PC-3 (cell line): Measurements from ENCODE around the gene SELENOI. TPM values are rescaled to one million over a fixed set of nuclear protein-coding genes. Genes with fewer than 3 reads are reported as not detected.

Source experiments
- ATAC-seq: fragments of 200-7000 bp; cut with Tn5 transposase; 2 replicates; pipeline ENCODE4 v1.9.1; 2020; ENCODE audit warnings: mild to moderate bottlenecking, moderate library complexity
- BruUV-seq: library from RNA; stranded (reverse); fragments of 400-500 nt; replicated peaks from 2 replicates; lab custom pipeline; 2021; lab: Mats Ljungman, UMichigan
- CTCF ChIA-PET: fragments of 300-600 bp; sonication (Branson Sonifier 250); formaldehyde crosslinking; loops from one replicate; lab custom pipeline; 2022; ENCODE audit warnings: antibody characterized with exemption; lab: Charles Lee
- POLR2A ChIA-PET: fragments of 300-600 bp; sonication (Branson Sonifier 250); formaldehyde crosslinking; loops from one replicate; lab custom pipeline; 2022; ENCODE audit warnings: antibody characterized with exemption; ENCODE audit not compliant: unreplicated experiment; lab: Charles Lee
- DNase-seq: peaks from one replicate; pipeline ENCODE4 v3.0.0-alpha.2; 2015
- H2AFZ ChIP-seq: fragments of 300-600 bp; sonication (generic); 2 replicates; pipeline ENCODE4 v1.6.0; 2016; ENCODE audit warnings: antibody characterized with exemption, low read length
- H3F3A ChIP-seq: fragments of 300-600 bp; sonication (generic); one replicate; pipeline ENCODE4 v1.6.0; 2017; ENCODE audit warnings: antibody characterized with exemption, low read length, control low read depth, mild to moderate bottlenecking; ENCODE audit not compliant: unreplicated experiment
- H3K27ac ChIP-seq: fragments of 300-600 bp; sonication (generic); 2 replicates; pipeline ENCODE4 v1.5.1; 2016; ENCODE audit warnings: mild to moderate bottlenecking, low read length
- H3K27me3 ChIP-seq: fragments of 300-600 bp; sonication (generic); 2 replicates; pipeline ENCODE4 v1.6.1; 2016; ENCODE audit warnings: low read length, mixed read lengths
- H3K36me3 ChIP-seq: fragments of 300-600 bp; sonication (generic); 2 replicates; pipeline ENCODE4 v1.6.1; 2016; ENCODE audit warnings: low read depth, mixed run types, low read length, mixed read lengths
- H3K4me1 ChIP-seq: fragments of 300-600 bp; sonication (generic); 2 replicates; pipeline ENCODE4 v1.5.1; 2016; ENCODE audit warnings: low read length; ENCODE audit not compliant: insufficient read depth
- H3K4me2 ChIP-seq: fragments of 300-600 bp; sonication (generic); 2 replicates; pipeline ENCODE4 v1.6.0; 2016; ENCODE audit warnings: low read length
- H3K4me3 ChIP-seq: fragments of 300-600 bp; sonication (generic); 2 replicates; pipeline ENCODE4 v1.5.1; 2016; ENCODE audit warnings: mild to moderate bottlenecking, low read length, mixed read lengths
- H3K79me2 ChIP-seq: fragments of 300-600 bp; sonication (generic); 2 replicates; pipeline ENCODE4 v1.6.1; 2017; ENCODE audit warnings: low read length, mixed read lengths
- H3K9ac ChIP-seq: fragments of 300-600 bp; sonication (generic); 2 replicates; pipeline ENCODE4 v1.6.0; 2016; ENCODE audit warnings: mild to moderate bottlenecking, low read length
- H3K9me2 ChIP-seq: fragments of 300-600 bp; sonication (generic); replicated peaks from 2 replicates; pipeline ENCODE4 v1.6.1; 2016; ENCODE audit warnings: mixed run types, low read length, mixed read lengths
- H3K9me3 ChIP-seq: fragments of 300-600 bp; sonication (generic); 2 replicates; pipeline ENCODE4 v1.6.1; 2016; ENCODE audit warnings: low read length, mixed read lengths
- H4K20me1 ChIP-seq: fragments of 300-600 bp; sonication (generic); 2 replicates; pipeline ENCODE4 v1.6.1; 2016; ENCODE audit warnings: low read length, mixed read lengths
- CTCF ChIP-seq: fragments of 300-600 bp; sonication (generic); conservative IDR thresholded peaks from 2 replicates; pipeline ENCODE4 v1.5.1; 2017; ENCODE audit warnings: antibody characterized with exemption, low read depth, mild to moderate bottlenecking, low read length
- EZH2 ChIP-seq: fragments of 300-600 bp; sonication (generic); IDR thresholded peaks from one replicate; pipeline ENCODE4 v1.6.1; 2017; ENCODE audit warnings: antibody characterized with exemption, mild to moderate bottlenecking, low read length; ENCODE audit not compliant: unreplicated experiment
- EZH2phosphoT487 ChIP-seq: fragments of 300-600 bp; sonication (generic); IDR thresholded peaks from 2 replicates; pipeline ENCODE4 v1.6.1; 2018; ENCODE audit warnings: mild to moderate bottlenecking, antibody characterized with exemption, low read length, borderline replicate concordance
- intact Hi-C: fragments of 100-400 bp; cut with micrococcal nuclease; formaldehyde crosslinking; loops from 2 replicates; pipeline ENCODE4 v1.9.0; 2023
- total RNA-seq: library from RNA; depleted of rRNA; stranded (reverse); fragments of >200 nt; gene quantifications from 2 replicates; pipeline ENCODE4 v1.2.3, GENCODE V29; 2014

The SELENOI gene
- total RNA-seq, 1 experiment from 2014 or later, result 22.3 TPM

- no peak for TF ChIP-seq EZH2
- no peak for TF ChIP-seq EZH2phosphoT487
- TF ChIP-seq CTCF, result no peak
- no peak for DNase-seq
- no peak overlapping the region for H3K27ac ChIP-seq
- no peaks in the 10 kb centered on the region for H3K4me1 ChIP-seq
- H4K20me1 ChIP-seq, result no peaks in the 10 kb centered on the region
- H3K9me3 ChIP-seq, result no peaks in the 10 kb centered on the region
- intact Hi-C loops, result no loop called here
- no peaks in the 10 kb centered on the region for H3K9me2 ChIP-seq
- no peak overlapping the region for H3K4me2 ChIP-seq
- H3K27me3 ChIP-seq, result no peaks in the 10 kb centered on the region; the same call in 1 of the 2 replicates
- POLR2A ChIA-PET, result no interaction called here
- H3K79me2 ChIP-seq, result no peaks in the 10 kb centered on the region
- no TSS peak for BruUV-seq
- no peak overlapping the region for H3K9ac ChIP-seq
- H2AFZ ChIP-seq, result no peak overlapping the region
- CTCF ChIA-PET, result no interaction called here
- no peaks in the 10 kb centered on the region for H3F3A ChIP-seq
- H3K4me3 ChIP-seq, result no peak overlapping the region
- H3K36me3 ChIP-seq, result no peaks in the 10 kb centered on the region
- ATAC-seq, result no peak
Measured at GRCh38 chr2:26407526-26407925, 61.6 kb downstream of the SELENOI start.

- intact Hi-C loops, result no loop called here
- Histone ChIP-seq H3K4me1 (no peaks in the 10 kb centered on the region), H3K9me2 (no peaks in the 10 kb centered on the region), H3K27me3 (no peaks in the 10 kb centered on the region; the same call in 1 of the 2 replicates), H3K79me2 (no peaks in the 10 kb centered on the region), H3K9me3 (no peaks in the 10 kb centered on the region), H3K36me3 (no peaks in the 10 kb centered on the region), H3K9ac (no peak overlapping the region), H4K20me1 (no peaks in the 10 kb centered on the region), H3K4me2 (no peak overlapping the region), H3K27ac (no peak overlapping the region), H3F3A (no peaks in the 10 kb centered on the region), H2AFZ (no peak overlapping the region), H3K4me3 (no peak overlapping the region)
- CTCF ChIA-PET, result no interaction called here
- TF ChIP-seq EZH2 (no peak), EZH2phosphoT487 (no peak), CTCF (no peak)
- POLR2A ChIA-PET, result no interaction called here
- BruUV-seq, result no TSS peak
- DNase-seq, result no peak
- no peak for ATAC-seq
Measured at GRCh38 chr2:26409785-26410184, 63.8 kb downstream of the SELENOI start.

GRCh38 chr2:26410764-26411243 is 64.9 kb downstream of the SELENOI start:
- H3F3A ChIP-seq, result no peaks in the 10 kb centered on the region
- H3K4me2 ChIP-seq, result no peak overlapping the region
- BruUV-seq, result no TSS peak
- no peak for TF ChIP-seq CTCF
- H3K9me2 ChIP-seq, result no peaks in the 10 kb centered on the region
- DNase-seq, result no peak
- no peak for ATAC-seq
- H3K4me3 ChIP-seq, result no peak overlapping the region
- no peaks in the 10 kb centered on the region for H3K36me3 ChIP-seq
- H3K9me3 ChIP-seq, result no peaks in the 10 kb centered on the region
- CTCF ChIA-PET, result no interaction called here
- intact Hi-C loops, result no loop called here
- H3K4me1 ChIP-seq, result no peaks in the 10 kb centered on the region
- H3K9ac ChIP-seq, result no peak overlapping the region
- H4K20me1 ChIP-seq, result no peaks in the 10 kb centered on the region
- no peaks in the 10 kb centered on the region; the same call in 1 of the 2 replicates for H3K27me3 ChIP-seq
- POLR2A ChIA-PET, result interaction anchor here (0.6 kb wide), 2 partner anchors 48 to 108 kb away, joined by 3 read pairs; no protein-coding TSS in a partner anchor
- no peaks in the 10 kb centered on the region for H3K79me2 ChIP-seq
- H2AFZ ChIP-seq, result no peak overlapping the region
- H3K27ac ChIP-seq, result no peak overlapping the region
